Neuron (in vitro differentiated cells): Measurements from ENCODE around the gene THAP7.
"Not testable (repeated sequence)": the region's sequence is repeated elsewhere in the genome, so short reads cannot be mapped to it uniquely, and the experiment has no call there.

Experiments
- H2AFZ ChIP-seq: one replicate; pipeline ENCODE4 v1.6.1; 2013; ENCODE audit warnings: low read depth, mild to moderate bottlenecking, inconsistent platforms, low read length, moderate library complexity
- H3K27me3 ChIP-seq: one replicate; pipeline ENCODE4 v1.6.1; 2013; ENCODE audit warnings: low read length; ENCODE audit not compliant: insufficient read depth
- H3K36me3 ChIP-seq: one replicate; pipeline ENCODE4 v1.6.1; 2013; ENCODE audit warnings: low read length; ENCODE audit not compliant: insufficient read depth
- H3K4me1 ChIP-seq: one replicate; pipeline ENCODE4 v1.6.1; 2013; ENCODE audit warnings: low read length; ENCODE audit not compliant: insufficient read depth
- H3K4me3 ChIP-seq: 2 replicates; pipeline ENCODE4 v1.5.1; 2013; ENCODE audit warnings: mild to moderate bottlenecking, low read length, moderate library complexity
- H3K9me3 ChIP-seq: one replicate; pipeline ENCODE4 v1.6.1; 2013; ENCODE audit warnings: low read length

The THAP7 gene

GRCh38 chr22:20979940-20980453, 21.9 kb downstream of the THAP7 start:
- no peaks in the 10 kb centered on the region for H3K9me3 ChIP-seq
- peaks cover 6% of the 10 kb centered on the region for H3K36me3 ChIP-seq
- H3K4me3 ChIP-seq = no peak overlapping the region
- no peak overlapping the region for H2AFZ ChIP-seq
- H3K4me1 ChIP-seq = peaks cover 11% of the 10 kb centered on the region
- H3K27me3 ChIP-seq = no peaks in the 10 kb centered on the region

- Histone ChIP-seq H3K36me3 (peaks cover 5% of the 10 kb centered on the region), H3K4me1 (peaks cover 11% of the 10 kb centered on the region), H3K9me3 (no peaks in the 10 kb centered on the region), H3K4me3 (no peak overlapping the region), H3K27me3 (no peaks in the 10 kb centered on the region), H2AFZ (no peak overlapping the region)
Observed at GRCh38 chr22:20979243-20979809, 22.6 kb downstream of the THAP7 start.

GRCh38 chr22:20978419-20978818, 23.5 kb downstream of the THAP7 start:
- Histone ChIP-seq H2AFZ (no peak overlapping the region), H3K27me3 (no peaks in the 10 kb centered on the region), H3K9me3 (no peaks in the 10 kb centered on the region), H3K4me1 (peaks cover 11% of the 10 kb centered on the region), H3K36me3 (no peaks in the 10 kb centered on the region), H3K4me3 (no peak overlapping the region)

- H3K36me3 ChIP-seq = no peaks in the 10 kb centered on the region
Observed at GRCh38 chr22:20977516-20978170, 24.3 kb downstream of the THAP7 start.

GRCh38 chr22:20977019-20977418, 24.9 kb downstream of the THAP7 start:
- Histone ChIP-seq H3K4me1 (peaks cover 6% of the 10 kb centered on the region), H2AFZ (no peak overlapping the region), H3K36me3 (no peaks in the 10 kb centered on the region), H3K4me3 (no peak overlapping the region), H3K27me3 (no peaks in the 10 kb centered on the region), H3K9me3 (no peaks in the 10 kb centered on the region)

More at GRCh38 chr22:20977516-20978170, 24.3 kb downstream of the THAP7 start:
- Histone ChIP-seq H3K27me3 (no peaks in the 10 kb centered on the region), H3K4me3 (no peak overlapping the region), H3K4me1 (peaks cover 6% of the 10 kb centered on the region), H3K9me3 (no peaks in the 10 kb centered on the region), H2AFZ (no peak overlapping the region)

GRCh38 chr22:20976291-20976877, 25.5 kb downstream of the THAP7 start:
- Histone ChIP-seq H3K9me3 (no peaks in the 10 kb centered on the region), H3K27me3 (no peaks in the 10 kb centered on the region), H2AFZ (no peak overlapping the region), H3K4me3 (no peak overlapping the region), H3K36me3 (no peaks in the 10 kb centered on the region), H3K4me1 (peaks cover 10% of the 10 kb centered on the region)

GRCh38 chr22:20975541-20976290, 26.2 kb downstream of the THAP7 start:
- H2AFZ ChIP-seq = no peak overlapping the region
- H3K9me3 ChIP-seq = no peaks in the 10 kb centered on the region
- peaks cover 12% of the 10 kb centered on the region for H3K4me1 ChIP-seq
- H3K4me3 ChIP-seq = no peak overlapping the region
- H3K36me3 ChIP-seq = no peaks in the 10 kb centered on the region
- H3K27me3 ChIP-seq = no peaks in the 10 kb centered on the region

- H3K27me3 ChIP-seq = no peaks in the 10 kb centered on the region
Observed at GRCh38 chr22:20974336-20974955, 27.5 kb downstream of the THAP7 start.

GRCh38 chr22:20973634-20974286, 28.2 kb downstream of the THAP7 start:
- no peak overlapping the region for H3K4me3 ChIP-seq
- peaks cover 13% of the 10 kb centered on the region for H3K4me1 ChIP-seq
- no peaks in the 10 kb centered on the region for H3K9me3 ChIP-seq
- no peaks in the 10 kb centered on the region for H3K36me3 ChIP-seq
- no peak overlapping the region for H2AFZ ChIP-seq
- H3K27me3 ChIP-seq = no peaks in the 10 kb centered on the region

More at GRCh38 chr22:20974336-20974955, 27.5 kb downstream of the THAP7 start:
- no peaks in the 10 kb centered on the region for H3K36me3 ChIP-seq
- no peak overlapping the region for H2AFZ ChIP-seq
- H3K4me1 ChIP-seq = peaks cover 13% of the 10 kb centered on the region
- H3K9me3 ChIP-seq = no peaks in the 10 kb centered on the region
- H3K4me3 ChIP-seq = no peak overlapping the region

- Histone ChIP-seq H3K4me1 (peaks cover 17% of the 10 kb centered on the region), H3K27me3 (no peaks in the 10 kb centered on the region), H2AFZ (no peak overlapping the region)
Observed at GRCh38 chr22:20972933-20973577, 28.9 kb downstream of the THAP7 start.

GRCh38 chr22:20972014-20972694, 29.8 kb downstream of the THAP7 start:
- not testable (repeated sequence) for H3K36me3 ChIP-seq, H3K9me3 ChIP-seq, H2AFZ ChIP-seq, H3K4me3 ChIP-seq, H3K27me3 ChIP-seq
- peaks cover 25% of the 10 kb centered on the region for H3K4me1 ChIP-seq

More at GRCh38 chr22:20972933-20973577, 28.9 kb downstream of the THAP7 start:
- Histone ChIP-seq H3K9me3 (no peaks in the 10 kb centered on the region), H3K36me3 (no peaks in the 10 kb centered on the region), H3K4me3 (no peak overlapping the region)
